ENCODE measurements around the gene PARP9.
A peak's percentile ranks its signal among the peaks of the same experiment; 100 is the strongest.
"Not testable (repeated sequence)": the region's sequence is repeated elsewhere in the genome, so short reads cannot be mapped to it uniquely, and the experiment has no call there.

Gene PARP9

DNA sequence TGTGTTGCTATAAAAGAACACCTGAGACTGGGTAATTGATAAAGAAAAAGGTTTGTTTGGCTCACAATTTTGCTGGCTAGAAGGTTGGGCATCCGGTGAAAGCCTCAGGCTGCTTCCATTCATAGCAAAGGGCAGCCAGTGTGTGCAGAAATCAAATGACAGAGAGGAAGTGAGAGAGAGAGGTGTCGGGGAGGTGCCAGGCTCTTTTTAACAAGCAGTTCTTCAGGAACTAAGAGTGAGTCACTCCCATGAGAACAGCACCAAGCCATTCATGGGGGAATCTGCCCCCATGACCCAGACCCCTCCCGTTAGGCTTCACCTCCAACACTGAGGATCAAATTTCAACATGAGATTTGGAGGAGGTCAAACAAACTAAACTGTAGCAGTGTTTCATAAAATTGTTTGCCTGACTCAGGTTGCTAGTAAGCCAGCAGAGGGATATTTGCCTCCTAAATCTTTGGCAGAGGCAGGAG is 8.9 kb upstream of the PARP9 start:
- DNase-seq: no peak

GRCh38 chr3:122568755-122569154 is 4.7 kb upstream of the PARP9 start:
- no peak for DNase-seq

DNA sequence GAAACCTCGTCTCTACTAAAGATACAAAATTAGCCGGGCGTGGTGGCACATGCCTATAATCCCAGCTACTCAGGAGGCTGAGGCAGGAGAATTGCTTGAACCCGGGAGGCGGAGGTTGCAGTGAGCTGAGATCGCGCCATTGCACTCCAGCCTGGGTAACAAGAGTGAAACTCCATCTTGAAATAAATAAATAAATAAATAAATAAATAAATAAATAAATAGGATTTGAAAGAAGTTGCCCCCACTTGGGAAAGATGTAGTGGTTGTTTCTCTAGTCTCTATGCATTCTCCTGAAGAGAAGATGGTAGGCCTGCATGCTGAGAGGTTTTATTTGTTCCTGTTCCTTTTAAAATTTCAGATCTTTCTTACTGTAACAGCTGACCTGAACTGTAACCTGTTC is 4.0 kb upstream of the PARP9 start:
- DNase-seq: not testable (repeated sequence)

GRCh38 chr3:122563717-122564025 is 429 bp downstream of the PARP9 start:
- peak; percentile 54 for DNase-seq

DNA sequence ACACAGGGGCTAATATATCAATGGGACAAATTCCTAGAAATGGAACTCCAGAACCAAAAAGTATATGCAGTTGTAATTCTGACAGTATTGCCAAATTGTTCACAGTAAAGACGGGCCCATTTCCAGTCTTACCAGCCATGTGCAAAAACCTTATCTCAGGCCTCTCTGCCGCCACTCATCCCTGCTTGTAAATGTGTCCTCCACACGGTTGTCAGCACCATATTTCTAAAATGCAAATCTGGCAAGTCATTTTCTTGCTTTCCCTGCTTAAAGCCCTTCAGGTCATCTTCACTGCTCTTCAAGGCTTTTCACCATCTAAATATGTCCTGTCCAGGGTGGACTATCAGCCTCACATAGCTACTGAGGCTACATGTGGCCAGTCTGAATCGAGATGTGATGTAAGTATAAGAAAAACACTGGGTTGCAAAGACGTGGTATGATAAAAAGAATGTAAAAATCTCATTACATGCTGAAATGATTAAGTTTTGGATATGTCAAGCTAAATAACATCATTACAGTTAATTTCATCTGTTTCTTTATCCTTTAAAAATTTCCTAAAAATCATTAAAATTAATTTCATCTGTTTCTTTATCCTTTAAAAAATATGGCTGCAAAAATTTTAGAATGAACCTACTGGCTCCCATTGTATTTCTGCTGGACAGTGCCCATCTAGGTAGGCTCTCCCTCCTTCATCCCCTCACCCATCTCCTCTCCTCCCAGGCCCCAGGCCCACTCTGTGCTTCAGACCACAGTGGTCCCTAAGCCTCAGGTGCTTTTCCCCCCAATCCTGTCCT is 980 bp downstream of the PARP9 start:
- DNase-seq: no peak

- DNase-seq: no peak
These were observed 3.4 kb downstream of the PARP9 start for GRCh38 chr3:122560680-122561079.

DNA sequence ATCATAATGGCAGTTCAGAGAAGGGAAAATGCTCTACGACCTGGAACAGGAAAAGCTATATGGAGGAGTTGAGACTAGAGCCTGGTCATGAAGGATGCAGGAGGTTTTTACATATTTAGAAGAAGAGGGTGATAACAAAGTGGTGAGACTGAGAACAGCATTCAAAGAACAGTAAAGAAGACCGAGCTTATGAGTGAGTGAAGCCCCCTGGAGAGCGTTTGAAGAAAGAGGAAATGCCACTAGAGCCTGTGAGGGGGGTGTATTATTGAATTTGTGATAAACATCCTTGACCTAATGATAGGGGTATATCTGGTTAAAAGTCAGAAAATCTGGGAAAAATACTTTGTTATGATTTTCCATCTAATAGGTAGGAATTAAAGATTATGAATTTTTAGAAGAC is 4.2 kb downstream of the PARP9 start:
- DNase-seq: no peak

DNA sequence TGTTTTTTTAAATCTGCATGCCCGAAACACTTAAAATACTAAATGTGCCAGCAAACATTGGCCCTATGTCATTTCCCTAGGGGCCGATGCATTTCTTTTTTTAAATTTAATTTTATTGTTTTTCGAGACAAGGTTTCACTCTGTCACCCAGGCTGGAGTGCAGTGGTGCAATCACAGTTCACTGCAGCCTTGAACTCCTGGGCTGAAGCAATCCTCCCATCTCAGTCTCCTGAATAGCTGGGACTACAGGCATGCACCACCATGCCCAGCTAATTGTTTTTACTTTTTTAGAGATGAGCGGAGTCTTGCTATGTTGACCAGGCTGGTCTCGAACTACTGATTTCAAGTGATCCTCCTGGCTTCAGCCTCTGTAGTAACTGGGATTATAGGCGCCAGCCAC is 5.5 kb downstream of the PARP9 start:
- no peak for DNase-seq

GRCh38 chr3:122557356-122557755 is 6.7 kb downstream of the PARP9 start:
- DNase-seq: no peak

GRCh38 chr3:122555275-122556071 is 8.6 kb downstream of the PARP9 start:
- no peak for DNase-seq

- no peak for DNase-seq
These were observed 10.9 kb downstream of the PARP9 start for GRCh38 chr3:122553171-122553570.

DNA sequence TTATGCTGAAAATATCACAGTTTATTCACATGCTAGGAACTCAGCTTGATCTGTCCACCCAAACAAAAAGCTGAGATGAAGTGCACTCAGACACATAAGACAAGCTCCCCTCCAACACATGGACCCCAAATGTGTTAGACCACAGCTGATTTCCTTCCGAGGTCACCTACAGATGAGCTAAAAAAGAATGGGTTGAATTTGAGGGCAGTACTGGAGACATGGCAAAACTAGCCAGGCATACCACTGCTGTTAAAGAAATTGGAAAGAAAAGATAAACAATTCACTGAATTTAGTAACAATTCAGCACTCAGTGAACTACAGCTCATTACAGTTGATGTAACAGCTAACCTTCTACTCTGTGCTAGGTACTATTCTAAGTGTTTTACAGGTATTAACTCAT is 15.5 kb downstream of the PARP9 start:
- DNase-seq: no peak

- no peak for DNase-seq
These were observed 16.0 kb downstream of the PARP9 start for GRCh38 chr3:122548076-122548475.

GRCh38 chr3:122546151-122546550 is 17.9 kb downstream of the PARP9 start:
- DNase-seq: no peak

GRCh38 chr3:122538956-122539490 is 25.1 kb downstream of the PARP9 start:
- DNase-seq: no peak

DNA sequence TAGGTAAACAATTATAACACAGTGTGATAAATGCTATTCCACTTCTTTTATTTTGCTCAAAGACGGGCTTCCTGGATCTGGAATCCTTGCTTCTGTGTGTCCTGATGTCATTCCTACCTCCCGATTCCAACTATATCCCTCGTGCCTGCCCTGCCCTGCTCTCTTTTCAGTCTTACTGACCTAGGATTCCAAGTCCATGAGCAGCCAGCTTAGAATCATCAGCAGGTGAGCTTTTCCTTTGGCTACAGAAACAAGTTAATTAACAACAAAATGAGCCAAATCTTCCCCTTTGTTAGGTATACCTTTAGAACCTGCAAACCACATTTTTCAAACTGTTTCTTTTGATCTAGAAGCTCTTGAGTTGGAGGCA is 27.5 kb downstream of the PARP9 start:
- DNase-seq: no peak

DNA sequence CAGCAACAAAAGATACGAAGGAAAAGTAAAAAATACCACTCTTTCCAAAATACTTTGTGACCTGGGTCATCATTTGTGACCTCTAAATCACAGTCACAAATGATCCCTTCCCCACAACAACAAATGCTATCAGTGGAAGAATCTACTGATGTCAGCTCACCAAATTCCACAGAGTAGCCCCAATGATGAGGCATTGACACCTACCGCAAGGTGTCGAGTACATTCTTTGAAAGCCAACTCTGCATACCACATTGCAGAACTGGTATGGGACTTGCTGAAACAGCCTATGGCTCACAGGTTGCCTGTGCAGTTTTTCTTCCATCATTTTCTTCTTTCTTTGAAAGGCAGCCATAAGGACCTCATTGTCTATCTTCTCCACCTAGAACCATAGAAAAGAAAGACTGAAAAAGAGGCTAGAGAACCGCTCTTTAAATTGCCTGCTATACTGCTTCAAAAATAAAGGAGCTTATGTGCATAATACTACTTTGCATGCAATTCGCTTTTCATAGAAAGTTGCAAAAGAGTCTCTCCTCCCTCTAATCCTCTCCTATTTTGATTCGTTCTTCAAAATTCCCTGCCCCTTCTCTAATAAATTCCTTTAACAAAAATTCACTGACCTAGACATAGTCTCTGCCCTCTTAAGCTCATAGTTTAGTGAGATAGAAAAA is 28.0 kb downstream of the PARP9 start:
- no peak for DNase-seq

DNA sequence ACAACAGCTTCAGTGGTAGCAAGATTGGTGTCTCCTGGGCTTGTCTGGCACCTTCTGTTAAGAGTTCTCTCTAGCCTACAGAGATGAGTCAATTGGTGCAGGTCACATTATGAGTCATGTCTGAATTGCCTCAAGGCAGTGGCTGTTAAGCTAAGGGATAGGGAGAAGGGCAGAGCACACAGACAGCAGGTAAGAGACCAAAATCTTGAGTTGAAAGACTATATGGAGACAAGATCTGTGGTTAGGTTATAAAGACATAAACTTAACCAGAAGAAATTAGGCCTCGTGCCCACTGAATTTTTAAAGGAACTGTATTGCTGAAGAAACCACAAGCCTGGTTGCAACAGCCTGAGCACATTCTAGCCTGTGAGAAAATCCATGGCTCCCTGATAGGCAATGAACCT is 30.2 kb downstream of the PARP9 start:
- DNase-seq: no peak

GRCh38 chr3:122533480-122533879 is 30.6 kb downstream of the PARP9 start:
- no peak for DNase-seq

- DNase-seq: no peak
These were observed 33.9 kb downstream of the PARP9 start for GRCh38 chr3:122530164-122530563.

GRCh38 chr3:122523317-122523716 is 40.8 kb downstream of the PARP9 start:
- no peak for DNase-seq

DNA sequence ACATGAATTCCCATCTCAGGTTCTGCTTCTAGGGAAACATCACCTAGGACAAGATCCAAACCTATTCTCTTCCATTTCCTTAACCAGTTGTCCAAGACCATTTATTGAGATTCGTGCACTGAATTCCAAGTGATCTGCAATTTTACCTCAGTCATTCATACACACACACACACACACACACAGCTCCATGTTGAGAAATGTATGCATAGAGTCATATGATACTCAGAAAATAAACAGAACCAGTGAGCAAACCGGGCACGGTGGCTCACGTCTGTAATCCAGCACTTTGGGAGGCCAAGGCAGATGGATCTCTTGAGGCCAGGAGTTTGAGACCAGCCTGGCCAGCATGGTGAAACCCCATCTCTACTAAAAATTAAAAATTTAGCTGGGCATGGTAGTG is 43.2 kb downstream of the PARP9 start:
- no peak for DNase-seq

DNA sequence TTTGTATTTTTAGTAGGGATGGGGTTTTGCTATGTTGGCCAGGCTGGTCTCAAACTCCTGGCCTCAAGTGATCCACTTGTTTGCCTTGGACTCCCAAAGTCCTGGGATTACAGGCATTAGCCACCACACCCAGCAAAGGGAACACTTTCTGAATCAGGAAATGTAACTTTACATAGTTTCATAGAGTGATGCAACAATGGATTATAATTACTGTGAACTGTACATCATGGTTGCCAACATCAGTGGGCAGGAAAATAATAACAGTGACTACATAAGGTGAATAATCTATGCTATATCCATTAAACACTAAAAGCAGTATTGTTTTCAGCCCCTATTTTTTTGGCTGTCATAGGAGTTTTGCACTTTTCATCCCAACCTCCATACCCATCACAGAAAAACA is 44.4 kb downstream of the PARP9 start:
- DNase-seq: no peak

Data from right forelimb (tissue), 1 donor.